K562 (cell line): ENCODE results near the gene HSPA1B. TPM values are rescaled to one million over a fixed set of nuclear protein-coding genes. Genes with fewer than 3 reads are reported as not detected.

Source experiments
- CHD2 ChIP-seq: IDR thresholded peaks from 2 replicates; pipeline ENCODE4 v1.6.1; 2011; ENCODE audit warnings: low read depth, low read length
- FIP1L1 ChIP-seq: fragments of 200-400 bp; formaldehyde crosslinking; IDR thresholded peaks from 2 replicates; pipeline ENCODE4 v1.6.1; 2018; ENCODE audit warnings: mild to moderate bottlenecking, low read depth, low read length; ENCODE audit not compliant: poor library complexity, severe bottlenecking
- FOXM1 ChIP-seq, 2 experiments: fragments of 450-650 bp in 1 of 2; sonication (generic) in 1 of 2; formaldehyde crosslinking in 1 of 2; IDR thresholded peaks; 2 replicates each; pipeline versions ENCODE4 v1.6.1 to v1.9.0; 2017 to 2022; ENCODE audit warnings: low read depth in 2 of 2, mild to moderate bottlenecking in 2 of 2, missing genetic modification reagents in 1 of 2, moderate library complexity in 1 of 2
- MEIS2 ChIP-seq: fragments of 450-650 bp; IDR thresholded peaks from 2 replicates; pipeline ENCODE4 v1.6.1; 2014; ENCODE audit warnings: mild to moderate bottlenecking; ENCODE audit not compliant: partially characterized antibody
- TFAM ChIP-seq: fragments of 250-450 bp; sonication (Bioruptor Pico); conservative IDR thresholded peaks from 2 replicates; pipeline ENCODE4 v1.5.0; 2021; ENCODE audit warnings: mild to moderate bottlenecking, moderate library complexity
- THAP7 ChIP-seq: fragments of 250-450 bp; sonication (Bioruptor Pico); IDR thresholded peaks from 2 replicates; pipeline ENCODE4 v1.5.0; 2021
- U2AF2 ChIP-seq: fragments of 200-400 bp; formaldehyde crosslinking; optimal IDR thresholded peaks from 2 replicates; pipeline ENCODE3; 2017; ENCODE audit warnings: low read depth, mild to moderate bottlenecking, low read length
- ZC3H4 ChIP-seq: sonication (generic); formaldehyde crosslinking; IDR thresholded peaks from 2 replicates; pipeline ENCODE4 v1.9.0; 2021; ENCODE audit warnings: missing genetic modification reagents, borderline replicate concordance
- ZNF57 ChIP-seq: fragments of 450-650 bp; formaldehyde crosslinking; IDR thresholded peaks from 2 replicates; pipeline ENCODE4 v1.4.0; 2020; ENCODE audit warnings: mild to moderate bottlenecking, moderate library complexity
- polyA plus RNA-seq, 8 experiments: library from polyadenylated mRNA; depleted of rRNA in 4 of 8; stranded (reverse) in 5 of 8; unstranded in 3 of 8; fragments of >200 nt; fragmentation: Nextera tagmentation in 2 of 8; fragmentation: Illumina TruSeq in 1 of 8; extraction: Ambion mirVana in 2 of 8; extraction: Trizol in 1 of 8; gene quantifications; 2 replicates each; pipeline versions ENCODE4 v1.2.1 to v1.2.3, GENCODE V29; 2011 to 2014; ENCODE audit warnings: inconsistent platforms in 1 of 8, missing spikeins in 1 of 8
- total RNA-seq, 7 experiments: library from RNA; depleted of rRNA in 6 of 7; stranded (reverse); fragments of >200 nt in 6 of 7; fragmentation: Illumina TruSeq in 2 of 7; extraction: Trizol in 2 of 7; gene quantifications; 2 replicates each; pipeline versions ENCODE4 v1.2.1 to v1.2.3, GENCODE V29; 2011 to 2021; ENCODE audit warnings: low replicate concordance in 1 of 7
- TF ChIP-seq, protein P1 (sequence below): fragments of 200-800 bp; sonication (Bioruptor generic); IDR thresholded peaks from 2 replicates; pipeline ENCODE4 v1.6.1; 2017; ENCODE audit warnings: missing genetic modification characterization, missing compliant biosample characterization
- TF ChIP-seq, protein P2 (sequence below): fragments of 250-450 bp; sonication (Bioruptor Pico); IDR thresholded peaks from 2 replicates; pipeline ENCODE4 v1.9.0; 2021; ENCODE audit warnings: mild to moderate bottlenecking, inconsistent platforms
- TF ChIP-seq, protein P3 (sequence below), 2 experiments: fragments of 450-650 bp in 1 of 2; sonication (generic) in 1 of 2; formaldehyde crosslinking in 1 of 2; IDR thresholded peaks; 2 replicates each; pipeline versions ENCODE4 v1.7.1 to v1.9.0; 2016 to 2022; ENCODE audit warnings: inconsistent platforms in 1 of 2, mild to moderate bottlenecking in 1 of 2, missing genetic modification reagents in 1 of 2

HSPA1B gene
- total and polyA plus RNA-seq, 9 of the 15 experiments (the other 6 are each of a cell fraction or from before 2014, with no cell fraction given), result 0.27 to 227 (median 51.2) TPM

DNA sequence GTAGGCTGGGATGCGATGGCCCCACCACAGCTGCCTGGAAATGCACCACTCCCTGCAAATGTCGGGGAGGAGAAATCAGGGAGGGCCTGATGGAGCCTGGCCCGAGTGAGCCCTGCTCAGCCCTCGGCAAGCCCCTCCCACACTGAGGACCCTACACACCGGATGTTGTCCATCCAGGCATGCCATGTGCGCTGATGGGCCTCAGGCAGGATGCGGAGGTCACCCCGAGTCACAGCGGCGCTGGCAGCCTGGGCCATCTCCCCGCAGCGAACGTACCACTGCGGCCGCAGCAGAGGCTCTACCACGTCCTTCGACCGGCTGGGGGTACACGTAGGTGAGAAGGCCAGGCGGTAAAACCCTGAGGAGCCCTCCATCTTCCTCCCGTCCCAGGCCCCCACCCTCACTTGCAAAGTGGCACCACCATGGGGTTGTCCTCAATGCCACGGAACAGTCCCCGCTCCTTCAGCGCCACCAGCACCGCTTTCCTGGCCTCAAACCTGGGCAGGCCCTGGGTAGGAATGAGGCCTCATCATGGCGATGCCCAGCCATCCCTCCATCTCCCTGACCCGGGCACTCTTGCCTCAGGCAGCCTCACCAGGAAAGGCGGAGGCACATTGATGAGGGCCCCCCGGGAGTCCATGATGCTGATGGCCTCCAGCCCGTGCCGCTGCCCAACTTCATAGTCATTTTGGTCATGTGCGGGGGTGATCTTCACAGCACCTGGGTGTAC lies 45.2 kb upstream of the HSPA1B start (continued):
- TF ChIP-seq, protein P1, sequence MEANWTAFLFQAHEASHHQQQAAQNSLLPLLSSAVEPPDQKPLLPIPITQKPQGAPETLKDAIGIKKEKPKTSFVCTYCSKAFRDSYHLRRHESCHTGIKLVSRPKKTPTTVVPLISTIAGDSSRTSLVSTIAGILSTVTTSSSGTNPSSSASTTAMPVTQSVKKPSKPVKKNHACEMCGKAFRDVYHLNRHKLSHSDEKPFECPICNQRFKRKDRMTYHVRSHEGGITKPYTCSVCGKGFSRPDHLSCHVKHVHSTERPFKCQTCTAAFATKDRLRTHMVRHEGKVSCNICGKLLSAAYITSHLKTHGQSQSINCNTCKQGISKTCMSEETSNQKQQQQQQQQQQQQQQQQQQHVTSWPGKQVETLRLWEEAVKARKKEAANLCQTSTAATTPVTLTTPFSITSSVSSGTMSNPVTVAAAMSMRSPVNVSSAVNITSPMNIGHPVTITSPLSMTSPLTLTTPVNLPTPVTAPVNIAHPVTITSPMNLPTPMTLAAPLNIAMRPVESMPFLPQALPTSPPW (CRISPR knock-in tag), result no peak
- TF ChIP-seq FIP1L1 (peak; percentile 55), U2AF2 (no peak), MEIS2 (no peak), CHD2 (no peak), THAP7 (CRISPR knock-in tag) (no peak), ZNF57 (CRISPR knock-in tag) (no peak), TFAM (no peak), FOXM1 (IDR thresholded peaks at IDR 0.05; ENCODE audit: low read depth) (no peak), FOXM1 (CRISPR knock-in tag; IDR thresholded peaks at IDR 0.05; ENCODE audit: low read depth) (no peak), ZC3H4 (peak; percentile 74; the same call in 1 of the 2 replicates)
- TF ChIP-seq, protein P2, sequence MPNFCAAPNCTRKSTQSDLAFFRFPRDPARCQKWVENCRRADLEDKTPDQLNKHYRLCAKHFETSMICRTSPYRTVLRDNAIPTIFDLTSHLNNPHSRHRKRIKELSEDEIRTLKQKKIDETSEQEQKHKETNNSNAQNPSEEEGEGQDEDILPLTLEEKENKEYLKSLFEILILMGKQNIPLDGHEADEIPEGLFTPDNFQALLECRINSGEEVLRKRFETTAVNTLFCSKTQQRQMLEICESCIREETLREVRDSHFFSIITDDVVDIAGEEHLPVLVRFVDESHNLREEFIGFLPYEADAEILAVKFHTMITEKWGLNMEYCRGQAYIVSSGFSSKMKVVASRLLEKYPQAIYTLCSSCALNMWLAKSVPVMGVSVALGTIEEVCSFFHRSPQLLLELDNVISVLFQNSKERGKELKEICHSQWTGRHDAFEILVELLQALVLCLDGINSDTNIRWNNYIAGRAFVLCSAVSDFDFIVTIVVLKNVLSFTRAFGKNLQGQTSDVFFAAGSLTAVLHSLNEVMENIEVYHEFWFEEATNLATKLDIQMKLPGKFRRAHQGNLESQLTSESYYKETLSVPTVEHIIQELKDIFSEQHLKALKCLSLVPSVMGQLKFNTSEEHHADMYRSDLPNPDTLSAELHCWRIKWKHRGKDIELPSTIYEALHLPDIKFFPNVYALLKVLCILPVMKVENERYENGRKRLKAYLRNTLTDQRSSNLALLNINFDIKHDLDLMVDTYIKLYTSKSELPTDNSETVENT, result 0 out of 2 replicates have a peak, but pooled peaks have one; percentile 36
- TF ChIP-seq, protein P3, sequence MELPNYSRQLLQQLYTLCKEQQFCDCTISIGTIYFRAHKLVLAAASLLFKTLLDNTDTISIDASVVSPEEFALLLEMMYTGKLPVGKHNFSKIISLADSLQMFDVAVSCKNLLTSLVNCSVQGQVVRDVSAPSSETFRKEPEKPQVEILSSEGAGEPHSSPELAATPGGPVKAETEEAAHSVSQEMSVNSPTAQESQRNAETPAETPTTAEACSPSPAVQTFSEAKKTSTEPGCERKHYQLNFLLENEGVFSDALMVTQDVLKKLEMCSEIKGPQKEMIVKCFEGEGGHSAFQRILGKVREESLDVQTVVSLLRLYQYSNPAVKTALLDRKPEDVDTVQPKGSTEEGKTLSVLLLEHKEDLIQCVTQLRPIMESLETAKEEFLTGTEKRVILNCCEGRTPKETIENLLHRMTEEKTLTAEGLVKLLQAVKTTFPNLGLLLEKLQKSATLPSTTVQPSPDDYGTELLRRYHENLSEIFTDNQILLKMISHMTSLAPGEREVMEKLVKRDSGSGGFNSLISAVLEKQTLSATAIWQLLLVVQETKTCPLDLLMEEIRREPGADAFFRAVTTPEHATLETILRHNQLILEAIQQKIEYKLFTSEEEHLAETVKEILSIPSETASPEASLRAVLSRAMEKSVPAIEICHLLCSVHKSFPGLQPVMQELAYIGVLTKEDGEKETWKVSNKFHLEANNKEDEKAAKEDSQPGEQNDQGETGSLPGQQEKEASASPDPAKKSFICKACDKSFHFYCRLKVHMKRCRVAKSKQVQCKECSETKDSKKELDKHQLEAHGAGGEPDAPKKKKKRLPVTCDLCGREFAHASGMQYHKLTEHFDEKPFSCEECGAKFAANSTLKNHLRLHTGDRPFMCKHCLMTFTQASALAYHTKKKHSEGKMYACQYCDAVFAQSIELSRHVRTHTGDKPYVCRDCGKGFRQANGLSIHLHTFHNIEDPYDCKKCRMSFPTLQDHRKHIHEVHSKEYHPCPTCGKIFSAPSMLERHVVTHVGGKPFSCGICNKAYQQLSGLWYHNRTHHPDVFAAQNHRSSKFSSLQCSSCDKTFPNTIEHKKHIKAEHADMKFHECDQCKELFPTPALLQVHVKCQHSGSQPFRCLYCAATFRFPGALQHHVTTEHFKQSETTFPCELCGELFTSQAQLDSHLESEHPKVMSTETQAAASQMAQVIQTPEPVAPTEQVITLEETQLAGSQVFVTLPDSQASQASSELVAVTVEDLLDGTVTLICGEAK (IDR thresholded peaks at IDR 0.05), result no peak
- TF ChIP-seq, protein P3 (CRISPR knock-in tag; IDR thresholded peaks at IDR 0.05), result 0 out of 2 replicates have a peak, but pooled peaks have one; percentile 1
